Amygdala (tissue), 56 donors: ENCODE measurements around the gene NRARP.

Source experiments
- DNase-seq, 56 donors: peaks; one replicate each; lab custom pipeline; 2025; lab: John Stamatoyannopoulos, UW

NRARP gene

DNA sequence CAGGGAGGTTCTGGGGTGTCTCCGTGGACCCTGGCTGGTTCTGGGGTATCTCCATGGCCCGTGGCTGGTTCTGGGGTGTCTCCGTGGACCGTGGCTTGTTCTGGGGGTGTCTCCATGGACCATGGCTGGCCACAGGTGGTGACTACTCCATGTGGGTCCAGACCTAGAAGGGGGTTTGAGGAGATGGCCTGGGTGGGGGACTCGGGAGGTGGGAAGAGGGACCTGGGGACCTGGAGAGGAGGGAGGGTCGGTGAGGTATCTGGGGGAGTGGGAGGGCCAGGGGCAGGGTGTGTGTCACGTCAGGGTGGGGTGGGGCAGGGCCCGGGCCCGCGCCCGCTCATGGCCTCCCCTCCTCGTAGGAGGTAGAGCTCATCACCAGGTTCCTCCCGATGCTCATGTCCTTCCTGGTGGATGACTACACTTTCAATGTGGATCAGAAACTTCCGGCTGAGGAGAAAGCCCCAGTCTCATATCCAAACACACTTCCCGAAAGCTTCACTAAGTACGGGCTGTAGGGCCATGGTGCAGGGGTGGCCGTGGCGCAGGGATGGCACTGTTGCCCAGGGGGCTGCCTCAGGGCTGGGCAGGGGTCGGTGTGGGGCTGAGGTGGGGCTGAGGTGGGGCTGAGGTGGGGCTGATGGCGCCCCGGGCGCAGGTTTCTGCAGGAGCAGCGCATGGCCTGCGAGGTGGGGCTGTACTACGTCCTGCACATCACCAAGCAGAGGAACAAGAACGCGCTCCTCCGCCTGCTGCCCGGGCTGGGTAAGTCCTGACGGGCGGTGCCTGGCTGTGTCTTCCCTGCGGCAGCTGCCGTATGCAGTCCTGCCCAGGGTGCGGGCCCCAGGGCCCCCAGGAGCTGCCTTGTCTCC is 35.3 kb downstream of the NRARP start:
- no peak for DNase-seq

DNA sequence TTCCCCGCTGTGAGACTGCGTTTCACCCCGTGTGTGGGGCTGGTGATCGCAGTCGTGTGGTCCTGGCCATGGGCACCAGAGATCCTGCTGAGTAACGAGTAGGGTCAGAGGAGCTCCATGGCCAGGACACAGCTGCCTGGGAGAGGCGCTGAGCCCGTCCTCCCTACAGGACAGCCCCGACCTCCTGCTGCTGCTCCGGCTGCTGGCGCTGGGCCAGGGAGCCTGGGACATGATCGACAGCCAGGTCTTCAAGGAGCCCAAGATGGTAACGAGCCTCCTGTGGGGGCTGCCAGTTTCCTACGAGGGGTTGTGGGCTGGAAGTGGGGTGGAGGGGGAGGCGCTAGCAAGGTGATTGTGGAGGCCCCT is 35.9 kb downstream of the NRARP start:
- no peak for DNase-seq

DNA sequence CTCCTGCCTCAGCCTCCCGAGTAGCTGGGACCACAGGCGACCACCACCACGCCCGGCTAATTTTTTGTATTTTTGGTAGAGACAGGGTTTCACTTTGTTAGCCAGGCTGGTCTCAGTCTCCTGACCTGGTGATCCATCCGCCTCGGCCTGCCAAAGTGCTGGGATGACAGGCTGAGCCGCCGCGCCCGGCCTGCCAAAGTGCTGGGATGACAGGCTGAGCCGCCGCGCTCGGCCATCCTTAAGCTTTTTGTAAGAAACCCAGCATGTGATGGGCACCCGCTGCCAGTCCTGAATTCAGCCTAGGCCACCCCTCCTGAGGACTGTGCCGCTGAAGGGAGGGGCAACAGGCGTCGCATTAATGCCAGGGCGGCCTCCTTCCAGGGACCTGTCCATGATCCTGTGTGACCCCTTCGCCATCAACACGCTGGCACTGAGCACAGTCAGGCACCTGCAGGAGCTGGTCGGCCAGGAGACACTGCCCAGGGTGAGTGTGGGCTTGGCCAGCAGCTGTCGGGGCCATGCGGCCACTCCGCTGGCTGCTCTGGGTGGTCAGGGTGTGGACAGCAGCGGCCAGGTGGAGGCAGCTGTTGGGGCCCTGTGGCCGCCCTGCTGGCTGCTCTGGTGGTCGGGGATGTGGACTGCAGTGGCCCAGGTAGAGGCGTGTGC is 36.4 kb downstream of the NRARP start:
- DNase-seq: no peak

DNA sequence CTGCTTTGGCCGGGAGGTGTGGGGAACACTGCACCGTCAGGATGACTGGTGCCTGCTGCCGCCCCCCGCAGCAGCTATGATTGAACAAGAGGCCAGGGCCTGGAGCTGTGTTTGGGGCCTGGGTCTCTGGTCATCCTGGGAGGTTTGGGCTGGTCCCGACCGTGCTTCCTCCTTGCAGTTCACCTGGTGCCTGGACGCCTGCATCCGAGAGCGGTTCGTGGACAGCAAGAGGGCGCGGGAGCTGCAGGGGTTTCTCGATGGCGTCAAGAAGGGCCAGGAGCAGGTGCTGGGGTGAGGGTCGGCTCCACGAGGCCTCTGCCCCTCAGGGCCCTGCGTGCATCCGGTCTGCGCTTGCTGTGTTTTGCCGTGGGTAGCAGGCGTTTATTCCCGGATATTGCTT is 38.0 kb downstream of the NRARP start:
- DNase-seq: no peak

DNA sequence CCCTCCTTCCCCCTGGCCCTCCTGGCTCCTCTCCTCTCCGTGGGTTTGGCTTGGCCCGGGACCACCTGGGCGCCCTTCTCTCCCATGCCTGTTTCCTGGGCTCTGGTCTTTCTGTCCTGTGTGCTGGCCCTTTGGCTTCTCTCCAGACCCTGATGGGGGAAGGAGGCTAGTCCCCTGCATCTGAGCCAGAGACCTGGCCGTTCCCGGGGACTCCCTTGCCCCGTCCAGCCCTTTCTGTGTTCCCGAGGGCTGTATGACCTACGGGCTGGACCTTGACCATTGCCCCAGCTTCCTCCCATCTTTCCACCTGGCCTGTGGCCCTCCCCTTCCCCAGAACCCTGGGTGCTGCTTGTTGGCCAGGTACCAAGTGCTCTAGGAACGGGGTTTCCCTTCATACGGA is 38.6 kb downstream of the NRARP start:
- DNase-seq: no peak

DNA sequence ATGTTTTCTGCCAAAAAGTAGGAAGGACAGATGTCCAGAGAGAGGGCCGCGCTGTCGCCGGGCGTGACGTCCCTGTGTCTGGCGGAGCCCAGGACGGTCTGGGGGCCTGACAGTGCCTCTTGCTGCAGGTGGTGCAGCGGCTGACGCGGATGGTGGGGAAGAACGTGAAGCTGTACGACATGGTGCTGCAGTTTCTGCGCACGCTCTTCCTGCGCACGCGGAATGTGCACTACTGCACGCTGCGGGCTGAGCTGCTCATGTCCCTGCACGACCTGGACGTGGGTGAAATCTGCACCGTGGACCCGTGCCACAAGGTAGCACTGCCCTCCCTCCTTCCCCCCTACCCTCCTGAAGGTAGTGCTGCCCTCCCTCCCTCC is 39.2 kb downstream of the NRARP start:
- DNase-seq: no peak

DNA sequence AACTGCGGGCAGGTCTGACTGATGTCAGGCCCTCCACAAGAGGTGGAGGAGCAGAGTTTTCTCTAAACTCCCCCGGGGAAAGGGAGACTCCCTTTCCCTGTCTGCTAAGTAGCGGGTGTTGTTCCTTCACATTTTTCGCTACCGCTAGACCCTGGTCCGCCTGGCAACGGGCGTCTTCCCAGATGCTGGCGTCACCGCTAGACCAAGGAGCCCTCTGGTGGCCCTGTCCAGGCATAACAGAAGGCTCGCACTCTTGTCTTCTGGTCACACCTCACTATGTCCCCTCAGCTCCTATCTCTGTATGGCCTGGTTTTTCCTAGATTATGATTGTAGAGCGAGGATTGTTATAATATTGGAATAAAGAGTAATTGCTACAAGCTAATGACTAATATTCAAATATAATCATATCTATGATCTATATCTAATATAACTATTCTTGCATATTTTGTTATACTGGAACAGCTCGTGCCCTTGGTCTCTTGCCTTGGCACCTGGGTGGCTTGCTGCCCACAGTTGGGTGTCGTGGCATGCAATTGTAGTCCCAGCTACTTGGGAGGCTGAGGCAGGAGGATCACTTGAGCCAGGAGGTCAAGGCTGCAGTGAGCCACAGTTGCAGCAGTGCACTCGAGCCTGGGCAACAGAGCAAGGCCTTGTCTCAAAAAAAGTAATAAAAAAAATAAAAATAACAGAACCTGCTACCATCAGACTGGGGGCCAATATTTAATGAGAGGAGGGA is 39.7 kb downstream of the NRARP start:
- peak in 8 of 56 donors; percentile 11 to 41 (median 30) for DNase-seq

DNA sequence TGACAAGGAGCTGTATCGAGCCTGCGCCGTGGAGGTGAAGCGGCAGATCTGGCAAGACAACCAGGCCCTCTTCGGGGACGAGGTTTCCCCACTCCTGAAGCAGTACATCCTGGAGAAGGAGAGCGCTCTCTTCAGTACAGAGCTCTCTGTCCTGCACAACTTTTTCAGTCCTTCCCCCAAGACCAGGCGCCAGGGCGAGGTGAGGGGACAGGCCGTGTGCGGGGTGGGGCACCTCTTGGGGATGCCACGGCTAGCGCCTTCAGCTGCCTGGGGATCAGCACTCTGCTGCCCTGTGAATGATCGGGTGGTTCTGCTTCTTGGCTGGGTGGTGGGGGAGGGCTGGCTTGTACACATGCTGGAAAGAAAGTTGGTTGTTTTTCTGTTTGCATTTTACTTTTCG is 45.2 kb downstream of the NRARP start:
- DNase-seq: no peak

DNA sequence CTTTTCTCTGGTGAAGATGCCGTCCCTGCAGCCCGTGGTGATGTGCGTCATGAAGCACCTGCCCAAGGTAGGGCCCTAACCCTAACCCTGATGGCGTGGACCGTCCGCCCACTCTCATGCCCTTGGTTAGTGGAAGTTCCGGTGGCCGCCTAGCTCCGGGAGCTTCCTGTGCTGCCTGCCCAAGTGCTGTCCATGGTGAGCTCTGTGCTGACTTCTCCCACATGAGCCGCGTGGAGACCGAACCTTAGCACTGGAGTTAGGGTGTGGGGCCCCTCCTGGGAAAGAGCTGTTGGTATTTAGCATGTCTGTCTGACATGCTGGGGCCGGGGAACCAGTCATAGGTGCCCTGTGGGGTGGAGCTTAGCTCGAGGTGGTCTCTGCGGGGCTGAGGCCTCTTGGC is 45.7 kb downstream of the NRARP start:
- DNase-seq: no peak

DNA sequence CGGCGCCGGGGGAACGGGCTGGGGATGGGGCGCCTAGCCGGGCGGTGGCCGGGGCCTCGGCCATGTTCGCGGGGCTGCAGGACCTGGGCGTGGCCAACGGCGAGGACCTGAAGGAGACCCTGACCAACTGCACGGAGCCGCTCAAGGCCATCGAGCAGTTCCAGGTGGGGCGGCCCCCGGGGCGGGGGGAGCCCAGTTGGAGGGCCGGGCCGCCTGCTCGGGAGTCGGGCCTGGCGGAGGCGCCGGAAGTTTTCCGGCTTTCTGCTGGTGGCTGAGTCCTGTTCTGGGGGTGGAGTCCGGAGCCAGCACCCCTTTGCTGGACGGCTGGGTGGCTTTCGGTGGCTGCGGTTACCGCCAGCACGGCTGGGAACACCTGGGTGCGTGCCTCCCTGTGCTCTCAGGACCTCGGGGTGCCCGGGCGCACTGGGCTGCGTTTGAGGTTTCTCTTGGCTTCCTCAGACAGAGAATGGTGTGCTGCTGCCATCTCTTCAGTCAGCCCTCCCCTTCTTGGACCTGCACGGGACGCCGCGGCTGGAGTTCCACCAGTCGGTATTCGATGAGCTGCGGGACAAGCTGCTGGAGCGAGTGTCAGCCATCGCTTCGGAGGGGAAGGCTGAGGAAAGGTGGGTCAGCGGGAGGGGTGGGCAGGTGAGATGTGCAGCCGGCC is 46.5 kb downstream of the NRARP start:
- no peak for DNase-seq

DNA sequence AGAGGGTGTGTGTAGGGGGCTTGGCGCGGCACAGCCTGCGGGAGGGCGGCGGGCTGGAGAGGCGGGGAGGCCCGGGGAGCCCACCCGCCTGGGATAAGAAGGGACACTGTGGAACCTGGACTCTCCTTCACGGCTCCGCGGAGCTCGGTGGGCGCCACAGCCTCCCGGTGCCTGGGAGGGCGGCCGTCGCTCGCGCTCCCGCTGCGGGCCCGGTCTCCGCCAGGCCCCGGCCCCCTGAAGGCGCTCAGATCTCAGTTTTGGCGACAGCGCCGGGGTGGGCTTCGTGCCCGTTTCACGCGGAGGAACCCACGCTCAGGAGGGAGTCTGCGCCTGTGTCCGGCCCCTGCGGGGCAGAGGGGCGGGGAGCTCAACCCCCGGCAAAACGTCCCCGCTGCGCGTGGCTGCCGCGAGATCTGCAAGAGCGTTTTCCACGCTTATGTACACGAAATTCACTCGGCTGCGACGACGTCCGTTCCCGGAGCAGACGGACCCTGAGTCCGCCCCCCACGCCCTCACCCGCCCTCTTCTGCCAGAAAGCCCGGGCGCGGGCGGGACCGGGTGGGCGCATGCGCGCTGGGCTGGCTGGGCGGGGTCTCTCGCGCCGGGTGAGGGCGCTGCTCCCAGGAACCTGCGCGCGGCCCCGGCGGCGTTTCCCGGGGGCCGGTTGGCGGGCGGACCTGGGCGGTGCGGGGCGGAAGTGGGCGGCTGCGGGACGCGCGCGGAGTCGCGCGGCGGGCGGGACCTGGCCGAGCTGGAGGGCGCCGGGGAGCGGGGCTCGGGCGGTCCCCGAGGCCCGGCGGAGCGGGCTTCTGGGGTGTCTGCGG is 47.2 kb downstream of the NRARP start, which contains the start of gene NELFB:
Gene NELFB (plus strand): TSS at position 704 of the 824 bp plus-strand sequence.
- DNase-seq: peak; percentile 27 to 96 (median 86)

DNA sequence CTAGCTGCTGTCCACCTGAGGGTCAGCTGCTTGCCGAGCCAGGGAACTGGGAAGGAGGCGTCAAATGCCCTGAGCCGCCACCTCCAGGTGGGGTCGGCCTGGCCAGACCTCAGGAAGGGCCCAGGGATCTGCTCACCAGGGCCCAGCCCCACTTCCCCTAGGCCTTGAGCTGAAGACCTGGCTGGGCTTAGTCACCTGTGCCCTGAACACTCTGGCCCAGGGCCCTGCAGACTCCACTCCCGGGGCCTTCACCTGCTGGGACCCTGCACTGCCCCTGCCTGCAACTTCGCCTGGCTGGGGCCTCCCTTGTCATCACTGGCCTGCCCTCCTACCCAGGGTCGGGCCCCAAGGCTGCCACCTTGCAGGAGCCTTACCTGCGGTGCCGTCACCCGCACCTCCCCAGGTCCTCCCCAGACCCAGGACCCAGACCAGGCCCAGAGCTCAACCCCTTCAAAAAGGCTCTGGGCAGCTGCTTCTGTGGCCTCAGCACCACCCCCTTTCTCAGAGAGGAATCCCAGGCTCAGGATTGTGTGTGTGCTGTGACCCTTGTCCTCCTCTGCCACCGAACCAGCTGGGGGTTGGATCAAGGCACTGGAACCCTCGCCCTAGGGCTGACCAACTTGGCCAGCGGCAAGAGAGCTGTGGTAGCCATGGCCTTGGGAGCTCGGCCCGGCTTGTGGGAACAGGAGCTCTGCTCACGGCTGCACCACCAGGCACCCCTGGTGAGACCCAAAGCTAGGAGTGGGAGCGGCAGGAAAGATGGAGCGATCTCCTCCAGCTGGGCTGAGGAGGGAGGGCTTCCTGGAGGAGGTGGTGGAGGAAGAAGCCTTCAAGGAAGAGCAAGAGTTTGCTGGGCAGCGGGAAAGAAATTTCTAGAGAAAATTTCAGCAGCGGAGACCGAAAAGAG is 48.1 kb downstream of the NRARP start:
- DNase-seq: peak in 1 of 56 donors; percentile 10

DNA sequence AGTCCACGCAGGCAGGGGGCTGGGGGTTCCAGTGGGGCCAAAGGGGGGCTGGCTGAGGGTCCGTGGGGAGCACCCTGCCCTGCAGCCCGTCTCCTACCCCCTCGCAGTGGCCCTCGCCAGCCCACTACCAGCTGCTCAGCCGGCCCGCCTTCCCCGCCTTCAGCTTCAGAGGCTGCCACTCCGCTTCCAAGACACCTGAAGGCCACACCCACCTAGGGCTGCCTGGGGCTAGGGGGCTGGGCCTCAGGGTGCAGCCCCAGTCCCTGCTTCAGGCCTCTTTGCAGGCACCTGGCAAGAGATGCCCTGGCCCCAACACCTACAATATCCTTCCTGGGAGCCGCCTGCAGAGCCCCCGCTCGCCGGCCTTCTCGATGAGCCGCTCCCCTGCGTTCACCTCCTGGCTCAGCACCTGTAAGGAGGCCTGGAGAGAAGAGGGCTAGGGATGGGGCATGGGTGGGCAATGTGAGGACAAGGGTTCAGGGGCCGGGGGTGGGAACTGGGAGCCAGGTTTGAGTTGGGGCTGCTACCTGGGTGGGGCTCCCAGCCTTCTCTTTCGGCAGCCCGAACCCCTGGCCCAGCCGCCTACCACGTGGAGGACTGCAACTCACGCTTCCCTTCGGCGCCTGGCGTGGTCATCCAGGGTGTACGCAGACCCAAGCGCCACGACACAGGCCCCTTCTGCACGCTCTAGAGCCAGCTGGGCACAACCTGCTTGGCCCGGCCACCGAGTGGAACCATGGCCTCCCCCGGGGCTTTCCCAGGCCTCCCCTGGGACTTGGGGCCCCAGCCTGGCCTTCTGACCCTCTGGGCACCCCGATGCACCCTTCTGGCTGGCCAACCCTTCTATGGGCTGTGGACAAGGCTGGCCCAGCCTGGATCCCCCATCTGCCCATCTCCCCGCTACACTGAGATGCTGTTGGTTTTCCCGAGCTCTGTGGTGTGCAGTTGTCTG is 49.2 kb downstream of the NRARP start:
- no peak for DNase-seq

DNA sequence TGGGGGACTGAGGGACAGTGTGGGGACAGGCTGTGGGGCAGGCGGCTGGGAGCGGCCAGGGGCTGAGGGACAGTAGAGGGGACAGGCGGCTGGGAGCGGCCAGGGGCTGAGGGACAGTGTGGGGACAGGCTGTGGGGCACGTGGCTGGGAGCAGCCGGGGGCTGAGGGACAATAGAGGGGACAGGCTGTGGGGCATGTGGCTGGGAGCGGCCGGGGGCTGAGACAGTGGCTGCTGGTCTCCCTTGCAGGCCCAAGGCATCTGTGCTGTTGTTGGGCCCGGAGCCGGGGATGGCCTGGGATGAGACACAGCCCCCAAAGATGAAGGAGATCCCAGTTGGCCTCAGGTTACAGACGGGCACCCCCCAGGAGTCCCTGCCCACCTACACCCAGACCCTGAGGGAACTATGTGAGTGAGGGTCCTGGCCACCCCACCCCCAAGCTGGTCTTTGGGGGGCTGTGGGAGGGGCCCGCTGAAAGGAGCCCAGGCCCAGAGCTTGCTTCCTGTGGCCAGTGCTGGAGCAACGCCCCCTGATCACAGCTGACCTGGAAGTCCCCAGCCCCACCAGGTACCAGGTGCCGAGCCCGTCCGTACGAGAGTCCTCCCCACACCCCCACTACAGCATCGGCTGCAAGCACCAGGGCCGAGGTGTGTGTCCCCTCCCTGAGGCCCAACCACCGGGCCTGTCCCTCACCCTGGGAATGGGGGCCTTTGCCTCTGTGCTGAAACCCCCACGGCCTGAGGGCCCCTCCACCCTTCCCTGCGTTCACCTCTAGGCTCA is 50.4 kb downstream of the NRARP start:
- DNase-seq: no peak

DNA sequence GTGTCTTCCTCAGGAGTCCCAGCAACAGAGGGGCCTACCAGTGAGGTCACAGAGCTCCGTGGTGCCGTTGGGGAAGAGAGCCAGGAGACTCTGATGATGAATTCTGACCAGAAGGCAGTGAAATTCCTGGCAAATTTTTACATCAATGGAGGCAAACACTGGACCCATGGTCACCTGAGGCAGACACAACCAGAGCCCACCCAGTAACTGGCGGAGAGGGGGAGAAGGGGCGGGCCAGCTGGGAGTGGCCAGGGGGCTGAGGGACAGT is 50.9 kb downstream of the NRARP start, which contains the start of gene STPG3:
Gene STPG3 (plus strand): TSS at position 93 of the 268 bp plus-strand sequence. CDS start 1 bp downstream, at position 94.
- no peak for DNase-seq

DNA sequence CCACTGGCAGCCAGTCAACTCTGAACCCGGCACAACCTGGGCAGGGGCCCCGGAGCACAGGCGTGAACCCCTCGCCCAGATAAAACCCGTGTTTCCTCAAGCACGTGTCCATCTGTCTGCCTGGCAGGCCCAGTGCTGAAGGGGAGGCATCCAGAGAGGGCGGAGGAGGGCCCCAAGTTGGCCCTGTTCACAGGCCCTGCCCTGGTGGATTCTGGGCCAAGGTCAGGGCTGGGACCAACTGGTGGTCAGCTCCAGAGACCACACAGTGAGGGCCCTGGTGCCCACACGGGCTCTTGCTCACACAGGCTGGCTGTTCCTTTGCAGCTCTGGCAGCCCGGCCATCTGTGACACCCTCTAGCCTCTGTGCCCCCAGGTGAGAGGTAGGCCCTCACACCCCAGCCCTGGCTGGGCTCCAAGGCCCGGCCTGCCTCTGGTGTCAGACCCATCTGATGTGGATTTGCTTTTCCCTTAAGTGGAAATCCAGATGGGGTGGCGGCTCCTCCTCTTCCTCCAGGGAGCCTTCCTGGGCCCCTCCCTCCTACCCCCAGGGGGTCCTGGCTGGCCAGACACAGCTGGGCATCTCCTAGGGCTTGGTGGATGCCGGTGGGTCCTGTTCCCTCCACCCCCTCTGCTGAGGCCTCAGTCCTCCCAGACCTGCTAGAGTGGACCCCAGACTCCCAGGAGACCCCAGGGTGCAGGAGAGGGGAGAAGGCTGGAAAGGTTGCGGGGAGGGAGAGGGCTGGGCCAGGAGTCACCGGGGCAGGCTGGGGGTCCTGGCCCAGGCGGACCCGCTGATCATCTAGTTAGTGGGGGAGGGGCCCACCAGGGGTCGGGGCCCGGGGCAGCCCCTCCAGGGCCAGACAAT is 51.5 kb downstream of the NRARP start:
- no peak for DNase-seq
